Measurements from ENCODE around the gene THADA.

The THADA gene

GRCh38 chr2:43225093-43225787 lies 370.6 kb downstream of the THADA start:
- peak; percentile 77 for DNase-seq (ENCODE audit: low read depth)
- TF ChIP-seq CTCF (IDR thresholded peaks at IDR 0.05; ENCODE audit: insufficient read depth, low read depth, low read length, missing control alignments): no peak
- H3K4me3 ChIP-seq (ENCODE audit: low read depth, low read length): peak overlapping the region; percentile 91

GRCh38 chr2:43224571-43225092 lies 371.2 kb downstream of the THADA start:
- H3K4me3 ChIP-seq (ENCODE audit: low read depth, low read length): peak overlapping the region; percentile 91
- TF ChIP-seq CTCF (IDR thresholded peaks at IDR 0.05; ENCODE audit: insufficient read depth, low read depth, low read length, missing control alignments): no peak
- peak; percentile 58 for DNase-seq (ENCODE audit: low read depth)

GRCh38 chr2:43224131-43224570 lies 371.7 kb downstream of the THADA start:
- peak; percentile 84 for DNase-seq (ENCODE audit: low read depth)
- peak overlapping the region; percentile 91 for H3K4me3 ChIP-seq (ENCODE audit: low read depth, low read length)
- TF ChIP-seq CTCF (IDR thresholded peaks at IDR 0.05; ENCODE audit: insufficient read depth, low read depth, low read length, missing control alignments): peak; percentile 54

GRCh38 chr2:43223521-43224001 lies 372.3 kb downstream of the THADA start:
- H3K4me3 ChIP-seq (ENCODE audit: low read depth, low read length): peak overlapping the region; percentile 91
- TF ChIP-seq CTCF (IDR thresholded peaks at IDR 0.05; ENCODE audit: insufficient read depth, low read depth, low read length, missing control alignments): no peak
- DNase-seq (ENCODE audit: low read depth): no peak

GRCh38 chr2:43222475-43223309 lies 373.1 kb downstream of the THADA start:
- no peak for DNase-seq (ENCODE audit: low read depth)
- H3K4me3 ChIP-seq (ENCODE audit: low read depth, low read length): peak overlapping the region; percentile 91
- TF ChIP-seq CTCF (IDR thresholded peaks at IDR 0.05; ENCODE audit: insufficient read depth, low read depth, low read length, missing control alignments): no peak

- H3K4me3 ChIP-seq (ENCODE audit: low read depth, low read length): peak overlapping the region; percentile 91
- DNase-seq (ENCODE audit: low read depth): peak; percentile 69
- TF ChIP-seq CTCF (IDR thresholded peaks at IDR 0.05; ENCODE audit: insufficient read depth, low read depth, low read length, missing control alignments): no peak
Measured at GRCh38 chr2:43221763-43222474, 373.9 kb downstream of the THADA start.

All from GM12865 (cell line).